CD4-positive, CD25-positive, alpha-beta regulatory T cell (primary cell): ENCODE measurements around the gene SH3GLB1. TPM values are rescaled to one million over a fixed set of nuclear protein-coding genes. Genes with fewer than 3 reads are reported as not detected.
A peak's percentile ranks its signal among the peaks of the same experiment; 100 is the strongest.

ENCODE experiments used
- ATAC-seq, 2 donors: fragments of 150-1000 bp; cut with Tn5 transposase; one replicate each; pipeline ENCODE4 v1.10.0; 2021; ENCODE audit warnings: low read depth in 2 of 2, moderate number of reproducible peaks in 2 of 2, moderate library complexity in 1 of 2
- DNase-seq, 3 donors: peaks; one replicate each; pipeline versions ENCODE4 v3.0.0 to v3.0.0-alpha.2; 2012 to 2022; ENCODE audit warnings: mixed read lengths in 1 of 3
- H3K27ac ChIP-seq: one replicate; pipeline ENCODE4 v1.7.0; 2013; ENCODE audit warnings: mild to moderate bottlenecking, low read length; ENCODE audit not compliant: insufficient read depth, poor library complexity, severe bottlenecking
- H3K27me3 ChIP-seq: one replicate; pipeline ENCODE4 v1.7.0; 2013; ENCODE audit warnings: low read length; ENCODE audit not compliant: control insufficient read depth, insufficient read depth
- H3K36me3 ChIP-seq: one replicate; pipeline ENCODE4 v1.7.0; 2013; ENCODE audit warnings: mild to moderate bottlenecking, low read length, moderate library complexity; ENCODE audit not compliant: control insufficient read depth, insufficient read depth
- H3K4me1 ChIP-seq: 2 replicates; pipeline ENCODE4 v1.7.0; 2013; ENCODE audit warnings: mild to moderate bottlenecking, low read length; ENCODE audit not compliant: insufficient read depth, control insufficient read depth, poor library complexity, severe bottlenecking
- H3K4me3 ChIP-seq: one replicate; pipeline ENCODE4 v1.7.0; 2013; ENCODE audit warnings: low read depth, mild to moderate bottlenecking, low read length, moderate library complexity
- H3K9me3 ChIP-seq, 2 experiments: 1 replicate in 1 of 2; 2 replicates in 1 of 2; pipeline ENCODE4 v1.7.0; 2013; ENCODE audit warnings: low read length in 2 of 2, mild to moderate bottlenecking in 1 of 2, moderate library complexity in 1 of 2; ENCODE audit not compliant: control insufficient read depth in 2 of 2
- H3K27ac Mint-ChIP-seq, 3 donors: one replicate each; pipeline ENCODE4 v1.8.0; 2020 to 2022; ENCODE audit warnings: mild to moderate bottlenecking in 3 of 3, mixed read lengths in 3 of 3, moderate library complexity in 2 of 3
- H3K27me3 Mint-ChIP-seq: one replicate; pipeline ENCODE4 v1.8.0; 2022; ENCODE audit warnings: mild to moderate bottlenecking, mixed read lengths
- H3K36me3 Mint-ChIP-seq: one replicate; pipeline ENCODE4 v1.8.0; 2020; ENCODE audit warnings: mixed read lengths
- H3K4me1 Mint-ChIP-seq, 4 donors: one replicate each; pipeline ENCODE4 v1.8.0; 2020 to 2022; ENCODE audit warnings: mixed read lengths in 4 of 4, mild to moderate bottlenecking in 1 of 4
- H3K4me3 Mint-ChIP-seq, 4 donors: one replicate each; pipeline ENCODE4 v1.8.0; 2020 to 2022; ENCODE audit warnings: mild to moderate bottlenecking in 4 of 4, mixed read lengths in 4 of 4, moderate library complexity in 3 of 4
- H3K9me3 Mint-ChIP-seq, 7 donors: one replicate each; pipeline ENCODE4 v1.8.0; 2020 to 2022; ENCODE audit warnings: mixed read lengths in 7 of 7, mild to moderate bottlenecking in 3 of 7, moderate library complexity in 2 of 7
- polyA plus RNA-seq, 4 donors: library from polyadenylated mRNA; unstranded; fragments of 300-500 nt; fragmentation: Illumina TruSeq; gene quantifications; one replicate each; pipeline ENCODE4 v1.2.3, GENCODE V29; 2021
- total RNA-seq: library from RNA; stranded (reverse); gene quantifications from one replicate; pipeline ENCODE4 v1.2.3, GENCODE V29; 2022

The SH3GLB1 gene
- total and polyA plus RNA-seq, 5 donors from 2014 or later, result 45.2 to 76.9 (median 61.8) TPM

DNA sequence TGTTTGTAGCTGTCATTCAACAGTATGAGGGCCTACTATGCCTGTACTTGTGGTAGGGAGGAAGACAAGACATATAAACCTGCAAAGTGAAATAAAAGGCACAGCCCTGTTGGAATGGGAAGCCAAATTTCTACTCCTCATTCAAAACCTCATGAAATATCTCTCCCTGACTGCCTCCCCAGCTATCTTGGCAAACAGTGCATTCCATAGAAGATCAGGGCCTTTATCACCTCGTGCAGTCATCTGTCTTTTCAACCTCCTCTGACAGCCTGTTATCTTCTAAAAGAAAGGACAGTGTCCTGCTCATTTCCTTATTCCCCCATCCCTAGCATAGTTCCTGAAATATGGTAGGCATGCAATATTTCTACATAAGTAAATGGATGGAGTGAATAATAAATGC, 71.0 kb downstream of the SH3GLB1 start:
- Mint-ChIP-seq H3K4me1 (peaks cover 0 to 9% (median 4%) of the 10 kb centered on the region in 4 donors), H3K36me3 (no peaks in the 10 kb centered on the region), H3K27me3 (no peaks in the 10 kb centered on the region), H3K4me3 (no peak overlapping the region), H3K9me3 (peaks cover 0 to 2% (median 0%) of the 10 kb centered on the region in 7 donors), H3K27ac (peak overlapping the region in 1 of 3 donors; percentile 7)
- no peak for DNase-seq
- H3K9me3 ChIP-seq, result no peaks in the 10 kb centered on the region
- no peaks in the 10 kb centered on the region for H3K27me3 ChIP-seq
- no peak overlapping the region for H3K4me3 ChIP-seq
- no peaks in the 10 kb centered on the region for H3K36me3 ChIP-seq
- no peak overlapping the region for H3K27ac ChIP-seq
- ATAC-seq, result no peak
- no peaks in the 10 kb centered on the region for H3K4me1 ChIP-seq

DNA sequence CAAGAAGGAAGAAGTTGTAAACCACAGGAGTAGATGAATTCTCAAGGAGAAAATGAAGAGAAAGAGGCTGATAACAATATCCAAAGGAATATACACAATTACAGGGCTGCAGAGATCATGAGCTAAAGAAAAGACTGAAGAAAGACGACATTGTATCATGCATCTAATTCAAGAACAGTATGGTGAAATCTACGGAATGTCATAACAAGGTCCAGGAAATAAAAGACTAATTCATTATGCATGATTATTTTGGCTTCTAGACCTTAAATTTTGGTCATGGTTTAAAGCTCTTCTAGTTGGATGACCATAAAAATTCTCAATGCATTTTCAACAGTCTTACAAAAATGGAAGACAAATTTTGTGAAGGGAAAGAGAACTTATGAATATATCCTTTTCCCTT, 71.7 kb downstream of the SH3GLB1 start:
- Histone ChIP-seq H3K9me3 (no peaks in the 10 kb centered on the region), H3K4me3 (no peak overlapping the region), H3K36me3 (no peaks in the 10 kb centered on the region), H3K4me1 (no peaks in the 10 kb centered on the region), H3K27me3 (no peaks in the 10 kb centered on the region), H3K27ac (no peak overlapping the region)
- H3K4me1 Mint-ChIP-seq, result peaks cover 0 to 9% (median 4%) of the 10 kb centered on the region in 4 donors
- ATAC-seq (no peak), DNase-seq (no peak)
- H3K36me3 Mint-ChIP-seq, result no peaks in the 10 kb centered on the region
- H3K9me3 Mint-ChIP-seq, result peaks cover 0 to 4% (median 0%) of the 10 kb centered on the region in 7 donors
- no peaks in the 10 kb centered on the region for H3K27me3 Mint-ChIP-seq
- no peak overlapping the region for H3K27ac Mint-ChIP-seq
- H3K4me3 Mint-ChIP-seq, result no peak overlapping the region

DNA sequence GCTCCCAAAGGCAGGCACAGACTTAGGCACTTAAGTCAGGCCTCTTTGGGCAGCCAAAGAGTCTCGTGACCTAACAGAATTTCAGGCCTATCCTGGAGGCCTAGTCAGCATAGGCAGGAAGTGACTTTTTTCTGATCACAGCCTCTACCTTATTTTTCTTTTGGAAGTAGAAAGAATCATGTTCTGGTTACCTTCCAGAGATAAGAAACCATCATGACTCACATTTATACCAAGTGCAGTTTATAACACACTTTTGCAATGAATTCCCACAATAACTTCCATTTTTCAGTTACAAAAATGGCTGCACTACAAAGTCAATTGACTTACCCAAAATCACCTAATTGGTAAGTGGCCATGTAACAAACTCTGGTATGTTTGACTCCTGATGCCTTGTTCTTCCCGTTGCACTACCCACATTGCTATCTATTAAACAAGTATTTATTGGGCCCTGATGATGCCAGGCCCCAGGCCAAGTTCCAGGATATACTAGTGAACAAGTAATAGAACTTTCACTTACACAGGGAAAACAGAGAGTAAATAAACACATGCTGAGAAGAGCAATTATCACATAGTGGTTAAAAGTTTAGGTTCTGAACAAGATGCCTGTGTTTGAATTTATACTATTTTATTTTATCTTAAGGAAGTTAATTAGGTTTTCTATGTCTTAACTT, 74.3 kb downstream of the SH3GLB1 start:
- no peak for ATAC-seq
- Mint-ChIP-seq H3K4me3 (no peak overlapping the region), H3K27me3 (peaks cover 6% of the 10 kb centered on the region), H3K27ac (no peak overlapping the region), H3K4me1 (peaks cover 0 to 8% (median 3%) of the 10 kb centered on the region in 4 donors), H3K9me3 (peaks cover 0 to 7% (median 0%) of the 10 kb centered on the region in 7 donors), H3K36me3 (no peaks in the 10 kb centered on the region)
- Histone ChIP-seq H3K27me3 (no peaks in the 10 kb centered on the region), H3K4me3 (no peak overlapping the region), H3K36me3 (no peaks in the 10 kb centered on the region), H3K9me3 (no peaks in the 10 kb centered on the region), H3K4me1 (no peaks in the 10 kb centered on the region), H3K27ac (no peak overlapping the region)
- DNase-seq, result no peak

DNA sequence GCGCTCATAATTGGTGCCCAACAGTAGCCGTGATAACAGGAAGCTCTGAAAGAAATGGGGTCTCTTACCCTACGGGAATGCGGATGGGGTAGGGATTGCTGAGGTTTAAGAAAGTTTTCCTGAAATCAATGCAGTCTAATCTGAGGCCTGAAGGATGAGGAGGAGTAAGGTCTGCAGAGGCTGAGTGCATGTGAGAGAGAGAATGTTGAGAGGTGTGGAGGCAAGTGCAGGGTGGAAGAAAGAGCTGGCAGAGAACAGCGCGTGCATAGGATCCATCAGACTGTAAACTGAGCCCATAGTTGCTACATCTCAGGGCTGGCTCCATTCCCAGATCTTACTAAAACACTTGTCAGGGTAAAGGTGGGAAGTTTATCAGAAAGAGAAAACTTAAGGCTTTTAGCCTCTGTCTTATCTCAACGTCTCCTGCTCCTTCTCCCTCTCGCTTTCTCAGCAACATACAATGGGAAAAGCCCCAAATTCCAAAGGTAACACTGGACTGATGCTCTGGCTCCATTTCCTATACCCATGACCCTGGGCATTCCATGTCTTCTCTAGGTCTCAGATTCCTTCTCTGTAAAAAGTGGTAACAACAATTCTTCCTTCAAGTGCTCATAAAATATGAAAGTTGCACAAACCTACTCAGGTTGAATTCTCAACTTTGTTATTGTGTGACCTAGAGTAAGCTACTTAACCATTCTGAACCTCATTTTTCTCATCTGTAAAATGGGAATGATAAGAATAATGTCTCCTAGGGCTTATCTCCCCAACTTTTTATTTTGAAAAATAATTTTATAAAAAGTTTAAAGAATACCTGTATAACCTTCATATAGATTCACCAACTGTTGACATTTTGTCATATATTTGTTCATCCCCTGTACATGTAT, 75.2 kb downstream of the SH3GLB1 start:
- H3K36me3 Mint-ChIP-seq, result no peaks in the 10 kb centered on the region
- Histone ChIP-seq H3K4me1 (no peaks in the 10 kb centered on the region), H3K27me3 (no peaks in the 10 kb centered on the region), H3K36me3 (no peaks in the 10 kb centered on the region), H3K4me3 (no peak overlapping the region), H3K27ac (no peak overlapping the region), H3K9me3 (no peaks in the 10 kb centered on the region)
- ATAC-seq, result no peak
- peaks cover 0 to 7% (median 0%) of the 10 kb centered on the region in 7 donors for H3K9me3 Mint-ChIP-seq
- no peaks in the 10 kb centered on the region for H3K4me1 Mint-ChIP-seq
- H3K27me3 Mint-ChIP-seq, result peaks cover 6% of the 10 kb centered on the region
- no peak overlapping the region for H3K27ac Mint-ChIP-seq
- no peak overlapping the region for H3K4me3 Mint-ChIP-seq
- no peak for DNase-seq

DNA sequence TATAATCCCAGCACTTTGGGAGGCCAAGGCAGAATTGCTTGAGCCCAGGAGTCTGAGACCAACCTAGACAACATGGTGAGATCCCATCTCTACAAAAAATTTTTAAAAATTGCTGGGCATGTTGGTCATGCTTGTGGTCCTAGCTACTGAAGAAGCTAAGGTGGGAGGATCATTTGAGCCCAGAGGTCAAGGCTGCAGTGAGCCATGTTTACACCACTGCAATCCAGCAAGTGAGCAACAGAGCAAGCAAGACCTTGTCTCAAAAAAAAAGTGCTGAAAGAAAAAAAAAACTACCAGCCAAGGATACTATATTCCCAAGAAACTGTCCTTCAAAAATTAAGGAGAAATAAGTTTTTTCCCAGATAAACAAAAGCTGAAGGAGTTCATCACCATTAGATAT, 78.1 kb downstream of the SH3GLB1 start:
- Mint-ChIP-seq H3K36me3 (no peaks in the 10 kb centered on the region), H3K4me1 (no peaks in the 10 kb centered on the region), H3K27ac (no peak overlapping the region), H3K27me3 (peaks cover 6% of the 10 kb centered on the region), H3K4me3 (no peak overlapping the region), H3K9me3 (peaks cover 0 to 7% (median 2%) of the 10 kb centered on the region in 7 donors)
- DNase-seq, result no peak
- Histone ChIP-seq H3K4me1 (no peaks in the 10 kb centered on the region), H3K27ac (no peak overlapping the region), H3K36me3 (no peaks in the 10 kb centered on the region), H3K9me3 (no peaks in the 10 kb centered on the region), H3K4me3 (no peak overlapping the region), H3K27me3 (peaks cover 2% of the 10 kb centered on the region)
- no peak for ATAC-seq

DNA sequence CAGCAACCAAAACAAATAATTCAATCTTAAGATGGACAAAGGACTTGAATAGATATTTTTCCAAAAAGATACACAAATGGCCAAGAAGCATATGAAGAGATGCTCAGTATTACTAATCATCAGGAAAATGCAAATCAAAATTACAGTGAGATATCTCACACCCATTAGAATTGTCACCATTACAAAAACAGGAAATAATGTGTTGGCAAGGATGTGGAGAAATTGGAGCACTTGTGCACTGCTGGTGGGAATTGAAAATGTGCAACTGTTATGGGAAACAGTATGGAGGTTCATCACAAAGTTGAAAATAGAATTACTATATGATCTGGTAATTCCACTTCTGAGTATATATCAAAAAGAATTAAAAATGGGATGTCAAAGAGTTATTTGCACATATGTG, 83.2 kb downstream of the SH3GLB1 start:
- H3K36me3 Mint-ChIP-seq, result no peaks in the 10 kb centered on the region
- Histone ChIP-seq H3K27ac (no peak overlapping the region), H3K27me3 (peaks cover 2% of the 10 kb centered on the region), H3K4me3 (no peak overlapping the region), H3K9me3 (no peaks in the 10 kb centered on the region), H3K4me1 (no peaks in the 10 kb centered on the region), H3K36me3 (no peaks in the 10 kb centered on the region)
- no peak overlapping the region for H3K4me3 Mint-ChIP-seq
- H3K27ac Mint-ChIP-seq, result no peak overlapping the region
- ATAC-seq (no peak), DNase-seq (no peak)
- peaks cover 0 to 3% (median 1%) of the 10 kb centered on the region in 7 donors for H3K9me3 Mint-ChIP-seq
- H3K27me3 Mint-ChIP-seq, result peaks cover 5% of the 10 kb centered on the region
- no peaks in the 10 kb centered on the region for H3K4me1 Mint-ChIP-seq

DNA sequence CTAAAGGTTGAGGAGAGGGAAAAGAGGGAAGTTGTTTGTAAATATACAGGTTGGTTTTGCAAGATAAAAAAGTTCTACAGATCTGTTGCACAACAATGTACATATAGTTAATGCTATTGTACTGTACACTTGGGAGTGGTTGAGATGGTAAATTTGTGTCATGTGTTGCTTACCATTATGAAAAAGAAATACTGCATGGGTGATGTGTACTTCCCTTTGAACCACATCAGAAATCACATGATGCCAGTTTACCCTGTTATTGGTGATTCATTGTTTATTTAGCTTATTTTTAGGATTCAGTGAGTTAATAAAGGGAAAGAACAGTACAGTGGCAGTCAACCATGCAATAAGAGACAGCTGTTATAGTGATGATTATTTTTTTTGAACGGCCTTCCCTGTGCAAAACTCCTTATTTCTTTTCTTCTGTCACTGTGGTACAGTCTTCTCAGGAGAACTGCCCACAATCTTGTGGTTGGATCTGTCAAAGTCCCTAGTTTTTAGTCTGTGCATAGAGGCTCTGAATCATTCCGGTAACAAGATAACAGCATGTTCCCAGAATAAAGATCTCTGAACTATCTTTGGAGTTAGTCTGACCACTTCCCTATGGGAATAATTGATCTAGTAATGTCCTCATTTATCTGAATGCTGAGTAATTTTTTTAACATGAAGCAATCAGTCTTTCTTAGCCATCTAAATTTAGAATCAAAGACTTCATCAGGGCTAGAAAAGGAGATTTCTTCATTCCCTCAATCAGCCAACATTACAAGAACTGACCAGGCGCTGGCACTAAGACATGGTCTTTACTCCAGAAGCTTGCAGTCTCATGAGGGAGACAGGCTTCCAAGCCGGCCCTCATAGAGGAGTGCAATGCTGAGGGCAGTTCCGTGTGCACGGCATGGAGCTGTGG, 84.2 kb downstream of the SH3GLB1 start:
- Mint-ChIP-seq H3K27ac (no peak overlapping the region), H3K9me3 (peaks cover 0 to 3% (median 1%) of the 10 kb centered on the region in 7 donors), H3K36me3 (no peaks in the 10 kb centered on the region), H3K4me3 (no peak overlapping the region), H3K27me3 (peaks cover 9% of the 10 kb centered on the region), H3K4me1 (no peaks in the 10 kb centered on the region)
- no peak overlapping the region for H3K27ac ChIP-seq
- H3K4me1 ChIP-seq, result no peaks in the 10 kb centered on the region
- H3K36me3 ChIP-seq, result no peaks in the 10 kb centered on the region
- no peak for DNase-seq
- no peak overlapping the region for H3K4me3 ChIP-seq
- H3K27me3 ChIP-seq, result peaks cover 2% of the 10 kb centered on the region
- H3K9me3 ChIP-seq, result no peaks in the 10 kb centered on the region
- no peak for ATAC-seq
